Sigmoid colon (tissue), 4 donors: ENCODE results near the gene FAM240A.

Source experiments
- POLR2AphosphoS5 ChIP-seq, 4 donors: sonication (generic); formaldehyde crosslinking; IDR thresholded peaks; one replicate each; pipeline ENCODE4 v1.6.1; 2017; ENCODE audit warnings: antibody characterized with exemption in 4 of 4
- TF ChIP-seq, protein P1 (sequence below), 4 experiments: fragments of 450-650 bp in 3 of 4; fragments of 200-600 bp in 1 of 4; IDR thresholded peaks; one replicate each; pipeline ENCODE4 v1.5.1; 2016 to 2019; ENCODE audit warnings: antibody characterized with exemption in 4 of 4, mild to moderate bottlenecking in 3 of 4, moderate library complexity in 2 of 4

DNA sequence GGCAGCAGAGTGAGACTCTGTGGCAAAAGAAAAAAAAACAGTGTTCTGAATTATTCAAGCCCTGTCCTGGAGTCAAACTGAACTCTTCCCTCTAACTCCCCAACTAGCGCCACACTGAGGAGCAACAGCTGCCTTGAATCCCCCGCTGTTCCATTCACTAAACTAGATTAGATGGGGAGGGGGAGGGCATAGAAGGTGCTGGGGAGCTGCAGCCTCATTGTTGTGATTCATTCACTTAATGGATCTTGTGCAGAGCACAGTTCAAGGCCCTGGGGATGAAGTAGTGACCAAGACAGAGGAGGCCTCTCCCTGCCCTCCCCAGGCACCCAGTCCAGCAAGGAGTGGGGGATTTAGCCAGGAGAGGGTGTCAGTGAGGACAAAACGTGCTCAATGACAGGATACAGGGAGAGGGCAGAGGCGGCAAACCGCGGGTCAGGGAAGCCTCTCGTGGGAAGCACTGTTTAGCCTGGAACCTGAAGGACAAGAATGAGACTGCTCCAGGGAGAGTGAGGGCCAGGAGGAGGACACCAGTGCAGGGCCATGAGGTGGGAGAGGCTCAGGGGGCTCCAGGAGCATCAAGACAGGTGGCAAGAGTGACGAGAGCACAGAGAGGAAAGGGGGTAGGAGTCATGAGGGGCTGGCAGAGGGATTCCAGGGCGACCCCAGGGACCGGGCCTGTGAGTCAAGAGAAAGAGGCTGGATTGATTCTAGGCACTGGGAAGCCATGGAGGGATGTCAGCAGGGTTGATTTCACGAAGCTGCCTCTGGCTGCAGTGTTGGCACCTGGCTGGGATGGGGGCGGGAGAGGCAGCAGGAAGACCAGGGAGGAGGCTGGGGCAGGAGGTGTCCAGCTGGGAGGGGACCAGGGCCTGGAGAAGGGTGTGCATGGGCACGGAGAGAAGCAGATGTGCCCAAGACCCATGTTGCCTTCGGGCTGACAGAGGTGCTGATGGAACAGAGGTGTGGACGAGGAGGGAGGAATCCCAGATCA, 49.7 kb downstream of the FAM240A start:
- no peak for TF ChIP-seq POLR2AphosphoS5 (IDR thresholded peaks at IDR 0.05)
- TF ChIP-seq, protein P1, sequence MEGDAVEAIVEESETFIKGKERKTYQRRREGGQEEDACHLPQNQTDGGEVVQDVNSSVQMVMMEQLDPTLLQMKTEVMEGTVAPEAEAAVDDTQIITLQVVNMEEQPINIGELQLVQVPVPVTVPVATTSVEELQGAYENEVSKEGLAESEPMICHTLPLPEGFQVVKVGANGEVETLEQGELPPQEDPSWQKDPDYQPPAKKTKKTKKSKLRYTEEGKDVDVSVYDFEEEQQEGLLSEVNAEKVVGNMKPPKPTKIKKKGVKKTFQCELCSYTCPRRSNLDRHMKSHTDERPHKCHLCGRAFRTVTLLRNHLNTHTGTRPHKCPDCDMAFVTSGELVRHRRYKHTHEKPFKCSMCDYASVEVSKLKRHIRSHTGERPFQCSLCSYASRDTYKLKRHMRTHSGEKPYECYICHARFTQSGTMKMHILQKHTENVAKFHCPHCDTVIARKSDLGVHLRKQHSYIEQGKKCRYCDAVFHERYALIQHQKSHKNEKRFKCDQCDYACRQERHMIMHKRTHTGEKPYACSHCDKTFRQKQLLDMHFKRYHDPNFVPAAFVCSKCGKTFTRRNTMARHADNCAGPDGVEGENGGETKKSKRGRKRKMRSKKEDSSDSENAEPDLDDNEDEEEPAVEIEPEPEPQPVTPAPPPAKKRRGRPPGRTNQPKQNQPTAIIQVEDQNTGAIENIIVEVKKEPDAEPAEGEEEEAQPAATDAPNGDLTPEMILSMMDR (IDR thresholded peaks at IDR 0.05): no peak
